ENCODE measurements around the gene HOXC6.

GRCh38 chr12:53995378-53996239 lies 32.6 kb upstream of the HOXC6 start:
- no peak for TF ChIP-seq CTCF (IDR thresholded peaks at IDR 0.05)
- TF ChIP-seq EP300 (IDR thresholded peaks at IDR 0.05) = peak in 1 of 2 donors; percentile 94
- peak in 1 of 2 donors; percentile 78 for TF ChIP-seq POLR2A (IDR thresholded peaks at IDR 0.05)

Measured in tibial nerve (tissue), 4 donors.